GM12873 (cell line): ENCODE measurements around the gene GPR62.

Source experiments
- TF ChIP-seq, protein P1 (sequence below): IDR thresholded peaks from 2 replicates; pipeline ENCODE4 v1.5.1; 2012; ENCODE audit warnings: low read depth, mild to moderate bottlenecking, moderate library complexity, low read length, control low read depth; ENCODE audit not compliant: insufficient read depth; ENCODE audit errors: missing control alignments

Gene GPR62

GRCh38 chr3:51954105-51954504 is 1.1 kb upstream of the GPR62 start:
- TF ChIP-seq, protein P1, sequence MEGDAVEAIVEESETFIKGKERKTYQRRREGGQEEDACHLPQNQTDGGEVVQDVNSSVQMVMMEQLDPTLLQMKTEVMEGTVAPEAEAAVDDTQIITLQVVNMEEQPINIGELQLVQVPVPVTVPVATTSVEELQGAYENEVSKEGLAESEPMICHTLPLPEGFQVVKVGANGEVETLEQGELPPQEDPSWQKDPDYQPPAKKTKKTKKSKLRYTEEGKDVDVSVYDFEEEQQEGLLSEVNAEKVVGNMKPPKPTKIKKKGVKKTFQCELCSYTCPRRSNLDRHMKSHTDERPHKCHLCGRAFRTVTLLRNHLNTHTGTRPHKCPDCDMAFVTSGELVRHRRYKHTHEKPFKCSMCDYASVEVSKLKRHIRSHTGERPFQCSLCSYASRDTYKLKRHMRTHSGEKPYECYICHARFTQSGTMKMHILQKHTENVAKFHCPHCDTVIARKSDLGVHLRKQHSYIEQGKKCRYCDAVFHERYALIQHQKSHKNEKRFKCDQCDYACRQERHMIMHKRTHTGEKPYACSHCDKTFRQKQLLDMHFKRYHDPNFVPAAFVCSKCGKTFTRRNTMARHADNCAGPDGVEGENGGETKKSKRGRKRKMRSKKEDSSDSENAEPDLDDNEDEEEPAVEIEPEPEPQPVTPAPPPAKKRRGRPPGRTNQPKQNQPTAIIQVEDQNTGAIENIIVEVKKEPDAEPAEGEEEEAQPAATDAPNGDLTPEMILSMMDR, result no peak

DNA sequence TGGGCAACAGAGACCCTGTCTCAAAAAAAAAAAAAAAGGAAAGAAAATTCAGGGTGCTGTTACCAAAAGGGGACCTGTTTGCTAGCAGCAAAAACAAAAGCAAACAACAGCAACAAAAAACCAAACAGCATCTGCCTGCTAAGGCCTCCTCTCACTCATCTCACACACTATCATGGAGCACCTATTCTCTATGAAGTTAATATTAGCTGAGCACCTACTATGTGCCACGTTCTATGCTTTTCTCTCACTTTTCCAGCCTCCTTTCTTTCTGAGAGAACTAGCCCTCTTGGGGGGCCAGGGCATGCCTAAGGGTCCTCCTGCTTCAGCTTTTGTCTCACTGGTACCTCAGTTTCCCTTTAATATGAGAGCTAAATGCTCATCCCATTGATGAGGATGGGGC is 468 bp upstream of the GPR62 start:
- TF ChIP-seq, protein P1, result no peak

- TF ChIP-seq, protein P1, result peak; percentile 53
These were observed 951 bp downstream of the GPR62 start for GRCh38 chr3:51955893-51956770.

DNA sequence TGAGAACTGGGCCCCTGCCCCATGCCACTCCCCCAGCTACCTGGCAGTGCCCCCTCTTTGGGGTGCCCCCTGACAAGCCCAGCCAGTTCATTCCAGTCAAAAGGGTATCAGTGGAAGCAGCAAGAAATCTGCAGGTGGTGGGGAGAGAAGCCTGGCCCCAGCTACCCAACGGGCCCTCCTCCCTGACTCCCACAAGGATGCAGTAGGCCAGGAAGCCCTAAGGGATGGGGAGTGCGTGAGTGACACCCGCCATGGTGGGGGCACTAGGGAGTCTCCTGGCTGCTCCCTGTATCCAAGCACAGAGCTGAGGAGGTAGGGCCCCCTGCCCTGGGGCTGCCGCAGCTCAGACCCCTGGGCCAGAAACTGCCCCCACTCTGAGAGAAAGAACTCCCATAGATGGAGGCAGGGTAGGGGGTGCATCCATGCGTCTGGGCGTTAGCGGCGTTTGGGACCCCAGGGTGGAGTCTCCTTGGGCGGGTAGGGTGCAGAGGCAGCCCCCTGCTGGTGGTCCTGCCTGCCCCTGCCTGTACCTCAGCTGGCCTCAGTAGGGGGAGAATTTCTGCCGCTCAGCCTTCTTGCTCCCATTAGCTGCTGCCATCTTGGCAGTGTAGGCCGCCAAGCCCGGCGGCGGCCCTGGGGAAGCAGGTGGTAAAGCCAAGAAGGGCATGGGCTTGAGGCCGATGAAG is 2.5 kb downstream of the GPR62 start:
- TF ChIP-seq, protein P1, result no peak

DNA sequence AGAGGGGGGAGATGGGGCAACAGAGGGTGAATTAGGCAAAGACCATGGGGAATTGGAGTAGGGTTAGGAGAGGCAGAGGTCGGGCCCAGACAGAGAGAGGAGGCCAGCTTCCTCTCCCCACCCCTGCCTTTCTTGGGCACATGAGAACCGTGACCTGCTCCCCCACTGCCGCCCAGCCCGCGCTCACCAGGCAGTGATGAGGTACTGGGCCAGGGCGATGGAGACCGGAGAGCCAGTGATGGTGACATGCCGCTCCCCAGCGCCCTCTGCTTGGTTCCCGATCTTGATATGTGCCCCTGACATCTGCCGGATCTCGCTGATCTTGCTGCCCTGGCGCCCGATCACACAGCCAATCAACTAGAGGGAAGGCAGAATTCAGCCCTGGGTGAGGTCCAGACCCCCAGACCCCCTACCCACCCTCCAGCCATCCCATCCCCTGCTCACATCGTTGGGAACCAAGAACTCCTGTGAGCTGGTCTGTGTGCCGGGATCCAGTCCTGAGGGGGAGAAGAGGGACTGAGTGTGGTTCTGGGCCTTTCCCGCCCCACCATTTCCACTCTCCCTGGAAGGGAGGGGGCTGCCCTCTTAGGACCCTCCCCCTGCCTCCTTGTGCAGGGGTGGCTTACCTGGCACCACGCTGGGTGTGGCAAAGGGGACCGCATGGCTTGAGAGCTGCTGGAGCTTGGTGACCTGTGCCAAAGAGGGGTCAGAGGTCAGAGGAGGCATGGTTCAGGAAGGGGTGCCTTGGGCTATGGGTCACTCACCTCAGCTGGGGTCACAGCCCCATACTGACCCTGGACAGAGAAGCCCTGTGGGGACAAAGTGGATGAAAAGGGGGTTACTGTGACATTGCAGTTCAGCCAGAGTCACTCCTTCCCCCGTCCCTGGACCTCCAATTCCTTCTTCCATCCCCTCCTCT is 3.7 kb downstream of the GPR62 start:
- TF ChIP-seq, protein P1, result no peak

DNA sequence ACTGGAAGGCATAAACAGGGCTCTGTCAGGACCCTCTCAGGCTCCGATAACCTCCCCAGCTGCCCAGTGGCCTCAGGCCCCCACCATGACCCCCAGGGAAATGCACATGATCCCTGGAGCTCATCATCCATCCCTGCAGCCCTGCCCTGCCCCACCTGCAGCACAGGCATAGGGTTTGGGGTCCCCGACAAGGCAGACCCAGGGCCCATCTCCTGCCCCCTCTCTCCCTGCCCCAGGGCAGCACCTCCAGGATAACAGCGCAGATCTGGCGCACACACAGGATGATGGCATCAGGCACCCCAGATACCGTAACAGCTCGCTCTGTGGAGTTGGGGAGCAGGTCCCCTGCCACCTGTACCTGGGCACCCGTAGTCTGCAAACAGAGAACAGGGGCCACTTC is 4.5 kb downstream of the GPR62 start:
- TF ChIP-seq, protein P1, result no peak

DNA sequence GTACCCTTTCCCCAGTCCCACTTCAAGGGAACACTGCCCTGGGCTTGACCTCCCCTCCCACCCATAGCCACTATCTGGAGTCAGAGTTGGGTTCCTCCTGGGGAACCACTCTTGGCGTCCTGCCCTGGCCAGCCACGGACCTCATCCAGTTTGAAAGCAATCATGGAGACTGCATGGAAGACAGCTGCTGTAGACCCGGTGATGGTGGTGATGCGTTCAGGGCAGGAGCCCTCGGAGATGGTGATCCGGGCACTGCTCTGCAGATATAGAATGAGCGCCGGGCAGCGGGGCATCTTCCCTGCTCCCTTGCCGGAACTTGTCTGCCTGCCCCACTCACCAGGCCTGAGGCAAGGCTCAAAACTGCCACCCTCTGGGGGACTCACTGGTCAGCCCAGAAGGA is 5.2 kb downstream of the GPR62 start:
- TF ChIP-seq, protein P1, result no peak
